GM12873 (cell line): Measurements from ENCODE around the gene NPAS2.

Experiments
- CTCF ChIP-seq: IDR thresholded peaks from 2 replicates; pipeline ENCODE4 v1.5.1; 2012; ENCODE audit warnings: low read depth, mild to moderate bottlenecking, moderate library complexity, low read length, control low read depth; ENCODE audit not compliant: insufficient read depth; ENCODE audit errors: missing control alignments

The NPAS2 gene

GRCh38 chr2:100878000-100878791 lies 58.3 kb downstream of the NPAS2 start:
- no peak for TF ChIP-seq CTCF

GRCh38 chr2:100879296-100879695 lies 59.4 kb downstream of the NPAS2 start:
- TF ChIP-seq CTCF: no peak

- no peak for TF ChIP-seq CTCF
These were observed 60.1 kb downstream of the NPAS2 start for GRCh38 chr2:100880036-100880435.

DNA sequence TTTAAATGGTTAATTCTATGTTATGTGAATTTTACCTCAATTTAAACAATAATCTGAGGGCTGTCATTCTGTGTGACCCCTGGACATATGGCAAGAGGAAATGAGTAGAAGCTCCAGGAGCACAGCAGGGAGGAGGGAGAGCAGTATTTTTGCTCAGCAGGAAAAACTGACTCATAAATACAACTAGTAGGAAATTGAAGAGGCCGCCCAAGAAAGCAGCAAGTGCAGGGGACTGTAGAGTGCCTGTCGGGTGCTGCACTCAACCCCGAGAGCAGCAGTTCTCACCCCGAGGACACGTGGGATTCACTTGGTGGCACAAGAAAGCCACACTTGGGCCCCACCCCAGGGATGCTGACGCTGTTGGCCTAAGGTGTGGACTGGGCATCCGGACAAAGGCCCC lies 60.8 kb downstream of the NPAS2 start:
- TF ChIP-seq CTCF: no peak

DNA sequence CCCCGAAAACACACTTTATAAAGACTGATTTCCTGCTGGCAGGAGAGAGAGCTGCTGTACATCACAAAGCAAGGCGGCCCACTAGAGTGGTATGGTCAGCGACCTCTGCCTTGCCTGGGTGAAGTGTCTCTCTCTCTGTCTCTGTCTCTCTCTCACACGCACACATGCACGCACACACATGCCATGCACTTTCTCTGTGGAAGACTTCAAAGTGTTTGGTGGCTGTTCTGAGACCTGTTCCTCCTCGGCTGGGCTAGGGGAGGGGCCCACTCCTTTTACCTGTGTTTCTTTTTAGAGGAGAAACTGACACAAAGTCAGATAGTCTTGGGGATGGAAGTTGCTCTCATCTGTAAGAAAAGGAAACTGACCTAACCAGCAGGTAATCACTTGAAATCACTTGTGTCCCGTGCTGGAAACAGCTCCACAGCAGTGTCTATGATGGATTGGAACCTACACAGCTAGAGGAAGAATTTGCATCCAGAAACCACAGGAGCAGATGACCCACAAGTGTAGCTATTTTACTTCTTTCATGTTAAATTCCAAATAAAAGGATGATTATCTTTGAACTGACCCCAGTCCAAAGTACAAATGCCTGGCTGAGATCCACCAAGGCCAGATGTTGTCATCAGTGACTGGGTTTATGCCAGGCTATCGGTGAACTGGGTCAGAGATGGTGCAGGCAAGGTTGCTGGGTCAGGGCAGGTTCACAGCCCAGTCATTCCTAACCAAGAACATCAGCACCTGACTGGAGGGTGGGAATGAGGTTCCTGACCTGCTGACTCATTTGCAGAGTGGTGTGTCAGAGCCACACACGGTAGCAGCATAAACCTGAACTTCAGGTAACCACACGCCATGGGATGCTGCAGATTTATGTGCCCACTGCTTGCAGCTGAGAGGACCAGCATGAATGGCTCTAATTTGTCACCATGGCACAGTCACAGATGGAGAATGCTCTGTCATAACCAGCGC lies 63.0 kb downstream of the NPAS2 start:
- TF ChIP-seq CTCF: no peak

DNA sequence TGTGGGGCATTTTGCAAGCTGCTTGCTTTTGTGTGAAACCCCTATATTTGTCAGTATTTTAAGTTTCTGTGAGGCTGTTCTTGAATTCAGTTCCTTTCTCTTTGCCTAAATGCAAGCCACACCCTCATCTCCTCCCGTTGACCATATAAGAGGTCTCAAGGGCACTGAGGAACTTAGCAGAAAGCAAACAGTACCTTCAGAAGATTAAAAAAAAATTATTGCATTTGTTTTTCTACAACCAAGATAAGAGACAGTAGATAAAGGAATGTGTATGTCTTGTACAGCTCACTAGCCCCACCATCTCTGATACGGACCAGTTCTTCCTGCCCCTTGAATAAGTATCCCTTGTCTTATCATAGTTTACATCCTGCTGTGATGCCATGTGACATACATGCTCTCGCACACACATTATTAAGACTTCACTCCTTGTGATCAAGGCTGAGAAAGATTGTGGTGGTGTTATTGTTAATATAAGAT lies 64.2 kb downstream of the NPAS2 start:
- no peak for TF ChIP-seq CTCF

DNA sequence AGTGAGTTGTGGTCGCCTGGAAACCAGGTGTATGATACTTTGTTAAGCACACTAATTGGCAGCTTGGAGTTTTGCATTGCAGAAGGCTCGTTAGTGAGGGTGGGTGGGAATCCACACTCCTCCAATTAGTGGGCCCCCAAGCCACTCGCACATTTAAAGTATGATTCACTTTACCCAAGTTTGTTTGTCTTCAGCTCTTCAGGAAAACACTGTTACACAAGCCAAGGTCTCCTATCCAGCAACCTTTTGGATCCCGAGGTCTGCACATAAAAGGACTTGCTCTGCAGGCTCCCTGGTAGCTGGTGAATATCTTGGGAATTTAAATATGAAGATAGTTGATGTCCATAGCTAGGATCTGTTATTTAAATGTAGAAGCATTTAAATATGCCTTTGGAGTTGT lies 66.1 kb downstream of the NPAS2 start:
- no peak for TF ChIP-seq CTCF
